Measurements from ENCODE around the gene L1CAM. TPM values are rescaled to one million over a fixed set of nuclear protein-coding genes. Genes with fewer than 3 reads are reported as not detected.

The L1CAM gene
- total and polyA plus RNA-seq, 2 of the 8 experiments (the other 6 are each of a cell fraction or from before 2014, with no cell fraction given): 11.0 to 43.0 TPM

DNA sequence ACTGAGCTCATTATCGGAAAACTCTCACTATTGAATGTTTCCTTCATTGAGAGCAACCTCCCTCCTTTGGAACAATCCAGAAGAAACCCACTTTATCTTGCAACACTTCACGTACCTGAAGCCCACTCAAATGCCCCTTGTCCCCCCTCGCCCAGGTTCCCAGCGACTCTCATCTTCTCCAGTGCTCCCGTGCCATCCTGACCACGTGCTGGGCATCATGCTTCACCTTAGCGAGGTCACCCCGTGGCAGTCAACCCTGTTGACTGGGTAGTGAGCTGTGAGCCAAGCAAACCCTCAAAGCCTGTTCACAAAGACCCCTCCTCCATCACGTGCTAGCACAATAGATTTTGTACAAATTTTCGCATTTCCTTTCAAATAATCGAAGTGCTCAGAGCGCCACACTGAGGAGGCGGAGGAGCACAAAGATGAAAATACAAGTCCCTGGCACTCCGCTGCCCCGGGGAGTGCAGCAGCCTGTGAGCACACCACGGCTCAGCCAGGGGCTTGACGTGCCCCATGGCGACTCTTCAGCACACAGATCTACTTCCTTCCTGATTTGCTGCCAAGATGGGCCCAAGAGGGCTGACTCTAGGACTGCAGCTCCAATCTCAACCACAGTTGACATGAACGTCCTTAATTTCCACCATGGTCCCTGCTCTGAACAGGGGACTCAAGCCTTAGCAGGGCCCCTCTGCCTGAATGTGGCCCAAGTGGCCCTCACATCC, 71.2 kb downstream of the L1CAM start:
- Histone ChIP-seq H3K79me1 (ENCODE audit: low read depth, low read length) (0 out of 2 replicates have a peak, but pooled peaks cover 2% of the 10 kb centered on the region), H4K8ac (ENCODE audit: extremely low read depth, insufficient read depth, low read length) (peak overlapping the region; percentile 68; the same call in 1 of the 2 replicates), H3K36me3 (ENCODE audit: control insufficient read depth in 2 of 4, insufficient read depth in 4 of 4, low read length in 3 of 4) (no peaks in the 10 kb centered on the region), H2BK20ac (ENCODE audit: low read length) (no peak overlapping the region), H3K9me3 (ENCODE audit: insufficient read depth in 2 of 2, low read depth in 1 of 2, low read length in 1 of 2) (no peaks in the 10 kb centered on the region), H3K14ac (ENCODE audit: insufficient read length) (no peak overlapping the region), H3K56ac (replicated peaks; ENCODE audit: insufficient read length, low read depth, low read length) (no peak overlapping the region), H3K27me3 (replicated peaks in 1 of 4; ENCODE audit: control insufficient read depth in 3 of 4, extremely low read depth in 1 of 4, insufficient read depth in 3 of 4, low read length in 3 of 4) (no peaks in the 10 kb centered on the region), H4K20me1 (replicated peaks in 1 of 2; ENCODE audit: control insufficient read depth in 1 of 2, insufficient read depth in 2 of 2, low read length in 2 of 2) (peaks cover 0 to 25% of the 10 kb centered on the region in 2 experiments), H3K79me2 (ENCODE audit: control insufficient read depth in 1 of 2, insufficient read depth in 2 of 2, low read length in 2 of 2) (peaks cover 15 to 83% of the 10 kb centered on the region in 2 experiments), H3K18ac (ENCODE audit: extremely low read depth, low read length) (no peak overlapping the region; the same call in 1 of the 2 replicates), H4K5ac (ENCODE audit: insufficient read length, low read depth, low read length) (no peak overlapping the region), H3K4ac (replicated peaks; ENCODE audit: insufficient read length, low read depth, low read length) (no peak overlapping the region), H2AFZ (ENCODE audit: low read length) (no peak overlapping the region), H2AK5ac (ENCODE audit: low read depth, low read length) (no peak overlapping the region), H3K4me3 (ENCODE audit: extremely low read depth in 1 of 4, insufficient read depth in 2 of 4, low read depth in 3 of 4, low read length in 4 of 4) (no peak overlapping the region), H2BK5ac (ENCODE audit: low read depth, low read length) (no peak overlapping the region), H2BK12ac (ENCODE audit: low read depth, low read length) (no peak overlapping the region), H3K4me2 (ENCODE audit: insufficient read depth in 1 of 2, low read depth in 2 of 2, low read length in 2 of 2) (no peak overlapping the region), H2BK15ac (ENCODE audit: low read length) (no peak overlapping the region), H3K23me2 (ENCODE audit: low read depth, low read length) (peaks cover 2% of the 10 kb centered on the region; the same call in 1 of the 2 replicates), H4K91ac (replicated peaks; ENCODE audit: insufficient read length, low read length) (no peak overlapping the region), H3K4me1 (replicated peaks in 1 of 4; ENCODE audit: control insufficient read depth in 3 of 4, insufficient read depth in 4 of 4, low read length in 3 of 4) (peaks cover 2 to 22% (median 10%) of the 10 kb centered on the region in 4 experiments), H3K27ac (ENCODE audit: low read depth, low read length) (no peak overlapping the region), H2BK120ac (replicated peaks; ENCODE audit: low read depth, low read length) (no peak overlapping the region), H3K23ac (ENCODE audit: insufficient read length) (no peak overlapping the region), H3K9ac (replicated peaks in 1 of 4; ENCODE audit: extremely low read depth in 1 of 4, low read depth in 3 of 4, low read length in 3 of 4) (no peak overlapping the region)
- FAIRE-seq (no peak), DNase-seq (ENCODE audit: low read depth in 1 of 2, low spot score in 2 of 2) (no peak)
- ChIA-PET CTCF (ENCODE audit: partially characterized antibody) (interaction anchor here (1.2 to 1.6 kb wide), 2 partner anchors 12 to 51 kb away, joined by 3 read pairs; no protein-coding TSS in a partner anchor), POLR2A (ENCODE audit: partially characterized antibody) (interaction anchor here (0.8 to 1.7 kb wide), 4 partner anchors 12 to 20 kb away, joined by 3 to 4 read pairs (median 3); partner anchors contain the start of genes IDH3G and SSR4)
- WGBS, 2 experiments (ENCODE audit: extremely low coverage in 1 of 2, insufficient coverage in 1 of 2, insufficient read length in 1 of 2, insufficient replicate concordance in 2 of 2, low coverage in 1 of 2, low lambda C conversion rate in 2 of 2, missing lambda C conversion rate in 1 of 2): 91% methylated on average over 19 of the region's 19 CpGs; no CpG with 5 or more reads in 1 of the 2 experiments
- no peak for TF ChIP-seq SRF (IDR thresholded peaks at IDR 0.05; ENCODE audit: low read depth, low read length)
- no peak for TF ChIP-seq PHF8 (conservative IDR thresholded peaks at IDR 0.05; ENCODE audit: low read depth, low read length)
- TF ChIP-seq CEBPB (IDR thresholded peaks at IDR 0.05; ENCODE audit: low read depth, low read length): no peak
- no peak for TF ChIP-seq YY1 (IDR thresholded peaks at IDR 0.05; ENCODE audit: low read depth, low read length)
- TF ChIP-seq, protein P1, sequence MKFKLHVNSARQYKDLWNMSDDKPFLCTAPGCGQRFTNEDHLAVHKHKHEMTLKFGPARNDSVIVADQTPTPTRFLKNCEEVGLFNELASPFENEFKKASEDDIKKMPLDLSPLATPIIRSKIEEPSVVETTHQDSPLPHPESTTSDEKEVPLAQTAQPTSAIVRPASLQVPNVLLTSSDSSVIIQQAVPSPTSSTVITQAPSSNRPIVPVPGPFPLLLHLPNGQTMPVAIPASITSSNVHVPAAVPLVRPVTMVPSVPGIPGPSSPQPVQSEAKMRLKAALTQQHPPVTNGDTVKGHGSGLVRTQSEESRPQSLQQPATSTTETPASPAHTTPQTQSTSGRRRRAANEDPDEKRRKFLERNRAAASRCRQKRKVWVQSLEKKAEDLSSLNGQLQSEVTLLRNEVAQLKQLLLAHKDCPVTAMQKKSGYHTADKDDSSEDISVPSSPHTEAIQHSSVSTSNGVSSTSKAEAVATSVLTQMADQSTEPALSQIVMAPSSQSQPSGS (IDR thresholded peaks at IDR 0.05; ENCODE audit: low read length): no peak
